GM12878 (cell line): Measurements from ENCODE around the gene MAGIX. TPM values are rescaled to one million over a fixed set of nuclear protein-coding genes. Genes with fewer than 3 reads are reported as not detected.
A peak's percentile ranks its signal among the peaks of the same experiment; 100 is the strongest.

ENCODE experiments used
- ASH2L ChIP-seq: fragments of 300-600, 200-600 bp; sonication (generic); IDR thresholded peaks from 2 replicates; pipeline ENCODE4 v1.6.1; 2017; ENCODE audit warnings: low read depth, mild to moderate bottlenecking, borderline replicate concordance
- CEBPZ ChIP-seq: fragments of 150-350 bp; IDR thresholded peaks from 2 replicates; pipeline ENCODE4 v1.6.1; 2016; ENCODE audit warnings: low read depth, low read length
- CTCF ChIP-seq, 3 experiments: IDR thresholded peaks in 2 of 3; conservative IDR thresholded peaks in 1 of 3; 2 replicates each; pipeline ENCODE4 v1.5.1; 2011; ENCODE audit warnings: low read depth in 3 of 3, low read length in 3 of 3, mild to moderate bottlenecking in 3 of 3, control low read depth in 2 of 3, moderate library complexity in 2 of 3, inconsistent platforms in 1 of 3, mixed read lengths in 1 of 3; ENCODE audit not compliant: control insufficient read depth in 2 of 3, insufficient read depth in 1 of 3; ENCODE audit errors: extremely low read depth in 1 of 3
- HDGF ChIP-seq: fragments of 450-650 bp; IDR thresholded peaks from 2 replicates; pipeline ENCODE4 v1.6.1; 2016; ENCODE audit warnings: antibody characterized with exemption
- IKZF2 ChIP-seq, 2 experiments: fragments of 450-650 bp; IDR thresholded peaks; 2 replicates each; pipeline ENCODE4 v1.6.1; 2017; ENCODE audit warnings: mild to moderate bottlenecking in 2 of 2, moderate library complexity in 2 of 2
- LARP7 ChIP-seq: fragments of 450-650 bp; IDR thresholded peaks from 2 replicates; pipeline ENCODE4 v1.6.1; 2017; ENCODE audit warnings: mild to moderate bottlenecking
- MYC ChIP-seq: IDR thresholded peaks from 2 replicates; pipeline ENCODE4 v1.6.1; 2011; ENCODE audit warnings: mild to moderate bottlenecking, low read length, moderate library complexity, inconsistent platforms; ENCODE audit not compliant: insufficient read depth, insufficient replicate concordance, insufficient read length, severe bottlenecking
- NR2C1 ChIP-seq: fragments of 450-650 bp; IDR thresholded peaks from 2 replicates; pipeline ENCODE4 v1.6.1; 2017; ENCODE audit warnings: antibody characterized with exemption, mild to moderate bottlenecking, moderate library complexity
- NRF1 ChIP-seq: conservative IDR thresholded peaks from 2 replicates; pipeline ENCODE4 v1.6.1; 2011; ENCODE audit warnings: mild to moderate bottlenecking, low read depth, low read length, improper control_type of control experiment
- PKNOX1 ChIP-seq: fragments of 450-650 bp; IDR thresholded peaks from 2 replicates; pipeline ENCODE4 v1.6.1; 2016; ENCODE audit warnings: mild to moderate bottlenecking
- RB1 ChIP-seq: fragments of 450-650 bp; formaldehyde crosslinking; IDR thresholded peaks from 2 replicates; pipeline ENCODE4 v1.6.1; 2017; ENCODE audit warnings: mild to moderate bottlenecking, borderline replicate concordance
- RCOR1 ChIP-seq: conservative IDR thresholded peaks from 2 replicates; pipeline ENCODE4 v1.6.1; 2012; ENCODE audit warnings: low read depth, low read length, improper control_type of control experiment
- SMAD1 ChIP-seq: fragments of 450-650 bp; IDR thresholded peaks from 2 replicates; pipeline ENCODE4 v1.6.1; 2018; ENCODE audit warnings: mild to moderate bottlenecking, low read depth; ENCODE audit not compliant: partially characterized antibody
- ZNF274 ChIP-seq: IDR thresholded peaks from one replicate; pipeline ENCODE4 v1.8.0; 2011; ENCODE audit not compliant: insufficient read length, insufficient read depth
- ZZZ3 ChIP-seq: IDR thresholded peaks from 2 replicates; pipeline ENCODE4 v1.6.1; 2011; ENCODE audit warnings: low read depth; ENCODE audit not compliant: control insufficient read depth, insufficient read length
- polyA plus RNA-seq, 11 experiments: library from polyadenylated mRNA; depleted of rRNA in 4 of 11; unstranded in 6 of 11; stranded (reverse) in 5 of 11; fragments of >200 nt; fragmentation: Nextera tagmentation in 4 of 11; fragmentation: Illumina TruSeq in 1 of 11; extraction: Ambion mirVana in 4 of 11; extraction: Trizol in 1 of 11; gene quantifications; 1 replicate in 1 of 11; 2 replicates in 10 of 11; pipeline versions ENCODE4 v1.2.1 to v1.2.3, GENCODE V29; 2011 to 2016; ENCODE audit warnings: inconsistent platforms in 2 of 11, missing spikeins in 2 of 11, low read depth in 1 of 11
- total RNA-seq, 4 experiments: library from RNA; depleted of rRNA in 3 of 4; stranded (reverse); fragments of >200 nt in 3 of 4; fragmentation: Illumina TruSeq in 1 of 4; extraction: Trizol in 1 of 4; gene quantifications; 2 replicates each; pipeline versions ENCODE4 v1.2.1 to v1.2.3, GENCODE V29; 2013 to 2021
- TF ChIP-seq, protein P1 (sequence below): fragments of 450-650 bp; IDR thresholded peaks from 2 replicates; pipeline ENCODE4 v1.6.1; 2017; ENCODE audit warnings: mild to moderate bottlenecking, low read depth, inconsistent platforms; ENCODE audit not compliant: poor library complexity, severe bottlenecking
- TF ChIP-seq, protein P2 (sequence below): IDR thresholded peaks from 2 replicates; pipeline ENCODE4 v1.6.1; 2012; ENCODE audit warnings: low read depth, low read length, improper control_type of control experiment

MAGIX gene
- total and polyA plus RNA-seq, 10 of the 15 experiments (the other 5 are each of a cell fraction or from before 2014, with no cell fraction given) = 0.03 to 2.5 (median 0.82) TPM

- TF ChIP-seq, protein P1, sequence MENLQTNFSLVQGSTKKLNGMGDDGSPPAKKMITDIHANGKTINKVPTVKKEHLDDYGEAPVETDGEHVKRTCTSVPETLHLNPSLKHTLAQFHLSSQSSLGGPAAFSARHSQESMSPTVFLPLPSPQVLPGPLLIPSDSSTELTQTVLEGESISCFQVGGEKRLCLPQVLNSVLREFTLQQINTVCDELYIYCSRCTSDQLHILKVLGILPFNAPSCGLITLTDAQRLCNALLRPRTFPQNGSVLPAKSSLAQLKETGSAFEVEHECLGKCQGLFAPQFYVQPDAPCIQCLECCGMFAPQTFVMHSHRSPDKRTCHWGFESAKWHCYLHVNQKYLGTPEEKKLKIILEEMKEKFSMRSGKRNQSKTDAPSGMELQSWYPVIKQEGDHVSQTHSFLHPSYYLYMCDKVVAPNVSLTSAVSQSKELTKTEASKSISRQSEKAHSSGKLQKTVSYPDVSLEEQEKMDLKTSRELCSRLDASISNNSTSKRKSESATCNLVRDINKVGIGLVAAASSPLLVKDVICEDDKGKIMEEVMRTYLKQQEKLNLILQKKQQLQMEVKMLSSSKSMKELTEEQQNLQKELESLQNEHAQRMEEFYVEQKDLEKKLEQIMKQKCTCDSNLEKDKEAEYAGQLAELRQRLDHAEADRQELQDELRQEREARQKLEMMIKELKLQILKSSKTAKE = no peak
- TF ChIP-seq RB1 (peak; percentile 66; the same call in 1 of the 2 replicates), CTCF (IDR thresholded peaks at IDR 0.05 in 2 of 3, conservative IDR thresholded peaks at IDR 0.05 in 1 of 3; ENCODE audit: control insufficient read depth in 2 of 3, extremely low read depth in 1 of 3, insufficient read depth in 1 of 3, low read depth in 3 of 3, low read length in 3 of 3) (no peak), NR2C1 (no peak), ZZZ3 (no peak), ASH2L (no peak), RCOR1 (no peak), LARP7 (no peak), SMAD1 (no peak), CEBPZ (no peak), ZNF274 (no peak), IKZF2 (IDR thresholded peaks at IDR 0.05) (no peak), HDGF (no peak), NRF1 (no peak), PKNOX1 (peak; percentile 96), MYC (no peak)
- TF ChIP-seq, protein P2, sequence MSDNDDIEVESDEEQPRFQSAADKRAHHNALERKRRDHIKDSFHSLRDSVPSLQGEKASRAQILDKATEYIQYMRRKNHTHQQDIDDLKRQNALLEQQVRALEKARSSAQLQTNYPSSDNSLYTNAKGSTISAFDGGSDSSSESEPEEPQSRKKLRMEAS = peak; percentile 44; the same call in 1 of the 2 replicates
Measured at GRCh38 chrX:49172280-49172780, 9.8 kb downstream of the MAGIX start (continued).
